Measurements from ENCODE around the gene ST6GALNAC4.

Gene ST6GALNAC4

GRCh38 chr9:127876764-127877562 lies 39.9 kb downstream of the ST6GALNAC4 start:
- no peak for TF ChIP-seq EZH2phosphoT487 (IDR thresholded peaks at IDR 0.05; ENCODE audit: borderline replicate concordance, low read length)
- no peak for TF ChIP-seq CTCF (IDR thresholded peaks at IDR 0.05; ENCODE audit: low read depth, low read length, poor library complexity, severe bottlenecking)
- no peak overlapping the region for H3K4me2 ChIP-seq (ENCODE audit: low read length)
- H3K9me3 ChIP-seq (ENCODE audit: control insufficient read depth, insufficient read depth, low read length) = no peaks in the 10 kb centered on the region
- H3K79me2 ChIP-seq (ENCODE audit: control insufficient read depth, low read length) = no peaks in the 10 kb centered on the region
- H4K20me1 ChIP-seq (ENCODE audit: control insufficient read depth, insufficient read depth, low read depth, low read length) = no peaks in the 10 kb centered on the region
- H3K9me2 ChIP-seq (replicated peaks; ENCODE audit: control insufficient read depth, low read length) = no peaks in the 10 kb centered on the region
- no peak overlapping the region for H3K27ac ChIP-seq (ENCODE audit: low read depth, low read length)
- no peaks in the 10 kb centered on the region for H3K36me3 ChIP-seq (ENCODE audit: control insufficient read depth, low read length)
- H3K27me3 ChIP-seq (ENCODE audit: control insufficient read depth, low read length) = no peaks in the 10 kb centered on the region
- H3K4me1 ChIP-seq (ENCODE audit: control insufficient read depth, low read length) = peaks cover 20% of the 10 kb centered on the region
- H3K4me3 ChIP-seq (ENCODE audit: low read length) = no peak overlapping the region
- H3F3A ChIP-seq (ENCODE audit: control insufficient read depth, insufficient read depth) = peaks cover 11% of the 10 kb centered on the region

GRCh38 chr9:127876026-127876763 lies 40.6 kb downstream of the ST6GALNAC4 start:
- no peaks in the 10 kb centered on the region for H4K20me1 ChIP-seq (ENCODE audit: control insufficient read depth, insufficient read depth, low read depth, low read length)
- no peak overlapping the region for H3K4me2 ChIP-seq (ENCODE audit: low read length)
- H3K79me2 ChIP-seq (ENCODE audit: control insufficient read depth, low read length) = no peaks in the 10 kb centered on the region
- H3F3A ChIP-seq (ENCODE audit: control insufficient read depth, insufficient read depth) = peaks cover 4% of the 10 kb centered on the region
- H3K27ac ChIP-seq (ENCODE audit: low read depth, low read length) = no peak overlapping the region
- TF ChIP-seq CTCF (IDR thresholded peaks at IDR 0.05; ENCODE audit: low read depth, low read length, poor library complexity, severe bottlenecking) (no peak), EZH2phosphoT487 (IDR thresholded peaks at IDR 0.05; ENCODE audit: borderline replicate concordance, low read length) (no peak)
- H3K9me3 ChIP-seq (ENCODE audit: control insufficient read depth, insufficient read depth, low read length) = no peaks in the 10 kb centered on the region
- H3K27me3 ChIP-seq (ENCODE audit: control insufficient read depth, low read length) = no peaks in the 10 kb centered on the region
- H3K4me3 ChIP-seq (ENCODE audit: low read length) = no peak overlapping the region
- H3K9me2 ChIP-seq (replicated peaks; ENCODE audit: control insufficient read depth, low read length) = no peaks in the 10 kb centered on the region
- H3K36me3 ChIP-seq (ENCODE audit: control insufficient read depth, low read length) = no peaks in the 10 kb centered on the region
- H3K4me1 ChIP-seq (ENCODE audit: control insufficient read depth, low read length) = peaks cover 20% of the 10 kb centered on the region

- H3K79me2 ChIP-seq (ENCODE audit: control insufficient read depth, low read length) = no peaks in the 10 kb centered on the region
- H3F3A ChIP-seq (ENCODE audit: control insufficient read depth, insufficient read depth) = peaks cover 2% of the 10 kb centered on the region; the same call in 1 of the 2 replicates
- no peaks in the 10 kb centered on the region for H3K9me3 ChIP-seq (ENCODE audit: control insufficient read depth, insufficient read depth, low read length)
- no peaks in the 10 kb centered on the region for H3K9me2 ChIP-seq (replicated peaks; ENCODE audit: control insufficient read depth, low read length)
- H3K4me3 ChIP-seq (ENCODE audit: low read length) = no peak overlapping the region
- H3K27ac ChIP-seq (ENCODE audit: low read depth, low read length) = no peak overlapping the region
- no peak overlapping the region for H3K4me2 ChIP-seq (ENCODE audit: low read length)
- peaks cover 19% of the 10 kb centered on the region for H3K4me1 ChIP-seq (ENCODE audit: control insufficient read depth, low read length)
- no peak for TF ChIP-seq EZH2phosphoT487 (IDR thresholded peaks at IDR 0.05; ENCODE audit: borderline replicate concordance, low read length)
- TF ChIP-seq CTCF (IDR thresholded peaks at IDR 0.05; ENCODE audit: low read depth, low read length, poor library complexity, severe bottlenecking) = no peak
- H3K27me3 ChIP-seq (ENCODE audit: control insufficient read depth, low read length) = no peaks in the 10 kb centered on the region
- no peaks in the 10 kb centered on the region for H3K36me3 ChIP-seq (ENCODE audit: control insufficient read depth, low read length)
- H4K20me1 ChIP-seq (ENCODE audit: control insufficient read depth, insufficient read depth, low read depth, low read length) = no peaks in the 10 kb centered on the region
These were observed 41.4 kb downstream of the ST6GALNAC4 start for GRCh38 chr9:127875306-127875966.

Data from DOHH2 (cell line).